ENCODE measurements around the gene UTS2R. TPM values are rescaled to one million over a fixed set of nuclear protein-coding genes. Genes with fewer than 3 reads are reported as not detected.

Gene UTS2R
- total RNA-seq, 1 experiment from 2014 or later: 0.46 TPM

- peaks cover 5% of the 10 kb centered on the region; the same call in 1 of the 2 replicates for H3K4me1 Mint-ChIP-seq
- ChIA-PET POLR2A (no interaction called here), CTCF (interaction anchor here (1.3 kb wide), 2 partner anchors 15 to 82 kb away, joined by 3 to 7 read pairs; no protein-coding TSS in a partner anchor)
- H3K4me3 Mint-ChIP-seq: no peak overlapping the region
- no peak overlapping the region for H3K27ac Mint-ChIP-seq
- DNase-seq (ENCODE audit: low spot score): no peak
- TF ChIP-seq ESRRA (CRISPR knock-in tag; IDR thresholded peaks at IDR 0.05; ENCODE audit: borderline replicate concordance) (no peak), ATF6 (CRISPR knock-in tag; IDR thresholded peaks at IDR 0.05) (no peak), SP1 (CRISPR knock-in tag; conservative IDR thresholded peaks at IDR 0.05) (no peak), ELF4 (CRISPR knock-in tag; IDR thresholded peaks at IDR 0.05; ENCODE audit: low read depth) (no peak), ATF2 (CRISPR knock-in tag; IDR thresholded peaks at IDR 0.05; ENCODE audit: borderline replicate concordance, low read depth) (no peak)
- H3K27me3 Mint-ChIP-seq (ENCODE audit: low read depth): peaks cover 38% of the 10 kb centered on the region
- peaks cover 7% of the 10 kb centered on the region for H3K9me3 Mint-ChIP-seq
- H3K36me3 Mint-ChIP-seq: peaks cover 7% of the 10 kb centered on the region
- ATAC-seq: no peak
Observed at GRCh38 chr17:82342361-82343079, 29.0 kb upstream of the UTS2R start.

GRCh38 chr17:82343560-82343959 lies 28.0 kb upstream of the UTS2R start:
- Mint-ChIP-seq H3K36me3 (peaks cover 7% of the 10 kb centered on the region), H3K27me3 (ENCODE audit: low read depth) (peaks cover 28% of the 10 kb centered on the region), H3K9me3 (peaks cover 7% of the 10 kb centered on the region), H3K4me3 (no peak overlapping the region), H3K4me1 (peaks cover 5% of the 10 kb centered on the region; the same call in 1 of the 2 replicates), H3K27ac (no peak overlapping the region)
- ATAC-seq (peak; percentile 67), DNase-seq (ENCODE audit: low spot score) (no peak)
- ChIA-PET POLR2A (interaction anchor here (0.6 kb wide), 1 partner anchor 107 kb away, joined by 3 read pairs; no protein-coding TSS in a partner anchor), CTCF (interaction anchor here (0.7 to 1.3 kb wide), 5 partner anchors 14 to 413 kb away, joined by 3 to 7 read pairs (median 5); partner anchors contain the start of gene UTS2R)
- TF ChIP-seq ATF3 (CRISPR knock-in tag; conservative IDR thresholded peaks at IDR 0.05): no peak

GRCh38 chr17:82344175-82344907 lies 27.2 kb upstream of the UTS2R start:
- ChIA-PET POLR2A (no interaction called here), CTCF (interaction anchor here (0.7 to 1.3 kb wide), 4 partner anchors 13 to 80 kb away, joined by 3 to 7 read pairs (median 6); partner anchors contain the start of gene UTS2R)
- DNase-seq (ENCODE audit: low spot score) (no peak), ATAC-seq (no peak)
- Mint-ChIP-seq H3K4me3 (no peak overlapping the region), H3K27ac (no peak overlapping the region), H3K36me3 (peaks cover 7% of the 10 kb centered on the region), H3K9me3 (peaks cover 7% of the 10 kb centered on the region), H3K4me1 (peaks cover under 1% of the 10 kb centered on the region; the same call in 1 of the 2 replicates), H3K27me3 (ENCODE audit: low read depth) (peaks cover 20% of the 10 kb centered on the region)
- TF ChIP-seq NFATC4 (CRISPR knock-in tag; IDR thresholded peaks at IDR 0.05) (no peak), ATF3 (CRISPR knock-in tag; conservative IDR thresholded peaks at IDR 0.05) (no peak), ZNF121 (CRISPR knock-in tag; IDR thresholded peaks at IDR 0.05) (no peak), NFYB (CRISPR knock-in tag; conservative IDR thresholded peaks at IDR 0.05; ENCODE audit: low read depth) (no peak), E2F5 (CRISPR knock-in tag; IDR thresholded peaks at IDR 0.05) (no peak)

All from WTC11 (cell line).